ENCODE measurements around the gene GPR108. TPM values are rescaled to one million over a fixed set of nuclear protein-coding genes. Genes with fewer than 3 reads are reported as not detected.

GPR108 gene
- total RNA-seq, 2 donors from 2014 or later: 61.4 to 67.2 TPM

- H3K36me3 ChIP-seq (ENCODE audit: control insufficient read depth, insufficient read depth, low read length): no peaks in the 10 kb centered on the region
- H3K9me3 Mint-ChIP-seq: peaks cover 4% of the 10 kb centered on the region
- H3K27ac Mint-ChIP-seq: no peak overlapping the region
- H3K4me1 Mint-ChIP-seq: no peaks in the 10 kb centered on the region
- peaks cover 10% of the 10 kb centered on the region for H3K27me3 Mint-ChIP-seq (ENCODE audit: insufficient read depth)
- no peak overlapping the region for H3K4me3 Mint-ChIP-seq
- H3K36me3 Mint-ChIP-seq (ENCODE audit: low read depth): peaks cover under 1% of the 10 kb centered on the region
- H3K27ac ChIP-seq (ENCODE audit: low read depth, low read length): no peak overlapping the region
- H3K27me3 ChIP-seq (ENCODE audit: control insufficient read depth, insufficient read depth, low read length, poor library complexity, severe bottlenecking): no peaks in the 10 kb centered on the region
- peaks cover 45% of the 10 kb centered on the region for H3K9me3 ChIP-seq (ENCODE audit: control insufficient read depth, low read length)
- no peak overlapping the region for H3K9ac ChIP-seq (ENCODE audit: extremely low read depth, low read length, poor library complexity, severe bottlenecking)
- no peak overlapping the region for H3K4me3 ChIP-seq (ENCODE audit: low read length)
- no peaks in the 10 kb centered on the region for H3K4me1 ChIP-seq (ENCODE audit: control insufficient read depth, insufficient read depth, low read length)
- TF ChIP-seq CTCF (conservative IDR thresholded peaks at IDR 0.05): no peak
- DNase-seq: no peak
- WGBS, 2 experiments (ENCODE audit: insufficient coverage in 1 of 2, insufficient read length in 1 of 2): 56 to 66% methylated on average over 4 to 5 of the region's 5 CpGs
Measured at GRCh38 chr19:6687114-6687513, 50.3 kb downstream of the GPR108 start.

- H3K9me3 Mint-ChIP-seq: peaks cover 4% of the 10 kb centered on the region
- H3K36me3 Mint-ChIP-seq (ENCODE audit: low read depth): no peaks in the 10 kb centered on the region
- no peak overlapping the region for H3K4me3 Mint-ChIP-seq
- no peak for TF ChIP-seq CTCF (conservative IDR thresholded peaks at IDR 0.05)
- H3K9ac ChIP-seq (ENCODE audit: extremely low read depth, low read length, poor library complexity, severe bottlenecking): no peak overlapping the region
- H3K27ac ChIP-seq (ENCODE audit: low read depth, low read length): no peak overlapping the region
- peaks cover 50% of the 10 kb centered on the region for H3K9me3 ChIP-seq (ENCODE audit: control insufficient read depth, low read length)
- no peaks in the 10 kb centered on the region for H3K4me1 Mint-ChIP-seq
- no peak for DNase-seq
- no peak overlapping the region for H3K27ac Mint-ChIP-seq
- H3K36me3 ChIP-seq (ENCODE audit: control insufficient read depth, insufficient read depth, low read length): no peaks in the 10 kb centered on the region
- no peak overlapping the region for H3K4me3 ChIP-seq (ENCODE audit: low read length)
- no peaks in the 10 kb centered on the region for H3K27me3 ChIP-seq (ENCODE audit: control insufficient read depth, insufficient read depth, low read length, poor library complexity, severe bottlenecking)
- no peaks in the 10 kb centered on the region for H3K4me1 ChIP-seq (ENCODE audit: control insufficient read depth, insufficient read depth, low read length)
- 69 to 74% methylated on average over 3 to 4 of the region's 4 CpGs for WGBS, 2 experiments (ENCODE audit: insufficient coverage in 1 of 2, insufficient read length in 1 of 2)
- peaks cover 15% of the 10 kb centered on the region for H3K27me3 Mint-ChIP-seq (ENCODE audit: insufficient read depth)
Measured at GRCh38 chr19:6686628-6686975, 50.8 kb downstream of the GPR108 start.

- H3K36me3 ChIP-seq (ENCODE audit: control insufficient read depth, insufficient read depth, low read length): no peaks in the 10 kb centered on the region
- no peaks in the 10 kb centered on the region for H3K4me1 ChIP-seq (ENCODE audit: control insufficient read depth, insufficient read depth, low read length)
- H3K27ac Mint-ChIP-seq: no peak overlapping the region
- TF ChIP-seq CTCF (conservative IDR thresholded peaks at IDR 0.05): no peak
- no peak overlapping the region for H3K4me3 ChIP-seq (ENCODE audit: low read length)
- no peak overlapping the region for H3K4me3 Mint-ChIP-seq
- no peak overlapping the region for H3K27ac ChIP-seq (ENCODE audit: low read depth, low read length)
- peaks cover 50% of the 10 kb centered on the region for H3K9me3 ChIP-seq (ENCODE audit: control insufficient read depth, low read length)
- DNase-seq: no peak
- H3K27me3 Mint-ChIP-seq (ENCODE audit: insufficient read depth): peaks cover 16% of the 10 kb centered on the region
- WGBS, 2 experiments (ENCODE audit: insufficient coverage in 1 of 2, insufficient read length in 1 of 2): 62 to 70% methylated on average over 9 to 15 of the region's 15 CpGs
- H3K36me3 Mint-ChIP-seq (ENCODE audit: low read depth): no peaks in the 10 kb centered on the region
- no peaks in the 10 kb centered on the region for H3K27me3 ChIP-seq (ENCODE audit: control insufficient read depth, insufficient read depth, low read length, poor library complexity, severe bottlenecking)
- H3K9ac ChIP-seq (ENCODE audit: extremely low read depth, low read length, poor library complexity, severe bottlenecking): no peak overlapping the region
- H3K9me3 Mint-ChIP-seq: peaks cover 4% of the 10 kb centered on the region
- no peaks in the 10 kb centered on the region for H3K4me1 Mint-ChIP-seq
Measured at GRCh38 chr19:6685962-6686627, 51.3 kb downstream of the GPR108 start.
